PC-9 (cell line): ENCODE data around the gene RASAL2. TPM values are rescaled to one million over a fixed set of nuclear protein-coding genes. Genes with fewer than 3 reads are reported as not detected.

Source experiments
- BruUV-seq: library from RNA; stranded (reverse); fragments of 400-500 nt; replicated peaks from 2 replicates; lab custom pipeline; 2021; lab: Mats Ljungman, UMichigan
- CTCF ChIA-PET: fragments of 300-600 bp; sonication (Branson Sonifier 250); formaldehyde crosslinking; loops from one replicate; lab custom pipeline; 2022; ENCODE audit warnings: antibody characterized with exemption; lab: Charles Lee
- POLR2A ChIA-PET: fragments of 300-600 bp; sonication (Branson Sonifier 250); formaldehyde crosslinking; loops from one replicate; lab custom pipeline; 2022; ENCODE audit warnings: antibody characterized with exemption; ENCODE audit not compliant: unreplicated experiment; lab: Charles Lee
- DNase-seq, 2 experiments: peaks; one replicate each; pipeline versions ENCODE4 v3.0.0 to v3.0.0-alpha.2; 2015 to 2022; ENCODE audit warnings: mixed read lengths in 1 of 2
- H2AFZ ChIP-seq: fragments of 200-600 bp; sonication (generic); 2 replicates; pipeline ENCODE4 v1.8.1; 2017; ENCODE audit warnings: antibody characterized with exemption
- H3F3A ChIP-seq: fragments of 200-600 bp; sonication (generic); 2 replicates; pipeline ENCODE4 v1.8.1; 2017; ENCODE audit warnings: antibody characterized with exemption, mild to moderate bottlenecking, low read depth; ENCODE audit not compliant: insufficient read depth
- H3K27ac ChIP-seq: fragments of 200-600 bp; sonication (generic); 2 replicates; pipeline ENCODE4 v1.6.1; 2016; ENCODE audit warnings: mixed run types
- H3K27me3 ChIP-seq: fragments of 200-600 bp; sonication (generic); 2 replicates; pipeline ENCODE4 v1.6.1; 2016; ENCODE audit warnings: low read depth, mixed run types; ENCODE audit not compliant: insufficient read depth
- H3K36me3 ChIP-seq: fragments of 200-600 bp; sonication (generic); 2 replicates; pipeline ENCODE4 v1.6.1; 2016; ENCODE audit warnings: low read depth, mixed run types
- H3K4me1 ChIP-seq: fragments of 200-600 bp; sonication (generic); replicated peaks from 2 replicates; pipeline ENCODE4 v1.6.1; 2016; ENCODE audit warnings: mixed run types; ENCODE audit not compliant: insufficient read depth
- H3K4me2 ChIP-seq: fragments of 200-600 bp; sonication (generic); 2 replicates; pipeline ENCODE4 v1.6.1; 2017; ENCODE audit warnings: mixed run types
- H3K4me3 ChIP-seq: fragments of 200-600 bp; sonication (generic); 2 replicates; pipeline ENCODE4 v1.6.1; 2016; ENCODE audit warnings: mixed run types
- H3K79me2 ChIP-seq: fragments of 200-600 bp; sonication (generic); 2 replicates; pipeline ENCODE4 v1.6.1; 2017; ENCODE audit warnings: low read depth, mixed run types
- H3K9me2 ChIP-seq: fragments of 200-600 bp; sonication (generic); 2 replicates; pipeline ENCODE4 v1.8.1; 2017; ENCODE audit warnings: mild to moderate bottlenecking; ENCODE audit not compliant: insufficient read depth
- H3K9me3 ChIP-seq: fragments of 200-600 bp; sonication (generic); 2 replicates; pipeline ENCODE4 v1.8.1; 2016; ENCODE audit warnings: low read depth; ENCODE audit not compliant: insufficient read depth
- H4K20me1 ChIP-seq: fragments of 200-600 bp; sonication (generic); 2 replicates; pipeline ENCODE4 v1.8.1; 2017; ENCODE audit not compliant: insufficient read depth
- CTCF ChIP-seq: fragments of 200-600 bp; sonication (generic); conservative IDR thresholded peaks from 2 replicates; pipeline ENCODE4 v1.6.1; 2017; ENCODE audit warnings: mixed run types, antibody characterized with exemption, mild to moderate bottlenecking, moderate library complexity
- EZH2 ChIP-seq: fragments of 200-600 bp; sonication (generic); IDR thresholded peaks from 2 replicates; pipeline ENCODE4 v1.8.0; 2017; ENCODE audit warnings: antibody characterized with exemption, low read depth
- intact Hi-C: fragments of 100-400 bp; cut with micrococcal nuclease; formaldehyde crosslinking; loops from one replicate; pipeline ENCODE4 v1.10.0; 2022; ENCODE audit not compliant: unreplicated experiment
- total RNA-seq: library from RNA; stranded (reverse); gene quantifications from 2 replicates; pipeline ENCODE4 v1.2.3, GENCODE V29; 2021

The RASAL2 gene
- total RNA-seq, 1 experiment from 2014 or later = 54.1 TPM

GRCh38 chr1:178075333-178075732, 18.6 kb upstream of the RASAL2 start:
- Histone ChIP-seq H3K9me2 (no peaks in the 10 kb centered on the region), H3F3A (no peaks in the 10 kb centered on the region), H3K9me3 (no peaks in the 10 kb centered on the region), H3K4me1 (no peaks in the 10 kb centered on the region), H4K20me1 (no peaks in the 10 kb centered on the region), H2AFZ (no peak overlapping the region), H3K27me3 (no peaks in the 10 kb centered on the region), H3K4me3 (no peak overlapping the region), H3K36me3 (no peaks in the 10 kb centered on the region), H3K79me2 (no peaks in the 10 kb centered on the region), H3K27ac (no peak overlapping the region), H3K4me2 (no peak overlapping the region)
- no peak for TF ChIP-seq CTCF
- TF ChIP-seq EZH2 = no peak
- BruUV-seq = no TSS peak
- DNase-seq = no peak
- ChIA-PET CTCF (no interaction called here), POLR2A (no interaction called here)
- intact Hi-C loops = no loop called here

GRCh38 chr1:178076607-178077006, 17.3 kb upstream of the RASAL2 start:
- Histone ChIP-seq H3F3A (no peaks in the 10 kb centered on the region), H3K4me1 (no peaks in the 10 kb centered on the region), H3K27me3 (no peaks in the 10 kb centered on the region), H2AFZ (no peak overlapping the region), H3K27ac (no peak overlapping the region), H3K36me3 (no peaks in the 10 kb centered on the region), H3K79me2 (no peaks in the 10 kb centered on the region), H3K4me3 (no peak overlapping the region), H3K9me3 (no peaks in the 10 kb centered on the region), H3K4me2 (no peak overlapping the region), H4K20me1 (no peaks in the 10 kb centered on the region), H3K9me2 (no peaks in the 10 kb centered on the region)
- TF ChIP-seq CTCF = no peak
- no peak for TF ChIP-seq EZH2
- DNase-seq = no peak
- intact Hi-C loops = no loop called here
- POLR2A ChIA-PET = no interaction called here
- no TSS peak for BruUV-seq
- CTCF ChIA-PET = no interaction called here

DNA sequence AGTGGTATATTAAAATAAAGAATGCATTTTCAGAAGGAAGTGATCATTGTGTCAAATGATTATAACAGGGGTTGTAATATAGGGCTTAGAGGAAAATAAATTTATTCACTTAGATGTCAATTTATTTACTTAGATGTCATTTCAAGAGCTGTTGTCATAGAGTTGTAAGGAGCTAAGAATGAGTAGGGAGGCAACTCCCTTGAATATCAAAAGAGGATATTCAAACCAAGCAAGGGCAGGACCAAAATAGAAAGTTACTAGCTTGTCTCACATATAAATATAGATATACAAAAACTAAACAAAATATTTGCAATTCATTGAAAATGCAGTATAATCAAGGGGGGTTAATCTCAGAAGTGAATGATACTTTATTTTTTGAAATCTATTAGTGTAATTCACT, 16.0 kb upstream of the RASAL2 start:
- H3K36me3 ChIP-seq = no peaks in the 10 kb centered on the region
- H3K9me3 ChIP-seq = no peaks in the 10 kb centered on the region
- CTCF ChIA-PET = no interaction called here
- no peak overlapping the region for H3K27ac ChIP-seq
- H3K4me1 ChIP-seq = no peaks in the 10 kb centered on the region
- no peaks in the 10 kb centered on the region for H4K20me1 ChIP-seq
- intact Hi-C loops = no loop called here
- H3K4me2 ChIP-seq = no peak overlapping the region
- H3K79me2 ChIP-seq = no peaks in the 10 kb centered on the region
- H3K27me3 ChIP-seq = no peaks in the 10 kb centered on the region
- no peaks in the 10 kb centered on the region for H3F3A ChIP-seq
- BruUV-seq = no TSS peak
- TF ChIP-seq EZH2 = no peak
- no peak overlapping the region for H3K4me3 ChIP-seq
- POLR2A ChIA-PET = no interaction called here
- no peak overlapping the region for H2AFZ ChIP-seq
- H3K9me2 ChIP-seq = no peaks in the 10 kb centered on the region
- DNase-seq = no peak

DNA sequence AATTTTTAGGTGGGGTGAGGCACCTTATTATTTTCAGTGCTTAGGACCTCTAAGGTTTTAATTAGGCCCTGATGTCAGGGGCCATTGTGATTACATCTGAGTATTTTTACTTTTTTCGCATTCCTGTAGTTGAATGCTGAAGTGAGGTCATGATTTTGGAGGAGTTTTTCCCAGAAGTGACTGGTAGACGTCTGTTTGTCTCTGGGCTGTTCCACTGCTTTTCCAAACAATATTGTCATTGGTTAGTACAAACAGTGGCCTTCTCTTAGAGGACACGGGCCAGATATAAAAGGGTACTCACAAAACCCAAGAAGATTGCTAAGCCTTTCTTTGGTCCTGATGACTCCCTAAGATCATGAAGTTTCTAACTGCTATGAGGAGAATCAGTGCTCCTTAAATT, 7.6 kb upstream of the RASAL2 start:
- DNase-seq = no peak
- Histone ChIP-seq H3K9me2 (no peaks in the 10 kb centered on the region), H3K27me3 (no peaks in the 10 kb centered on the region), H3K4me3 (no peak overlapping the region), H2AFZ (no peak overlapping the region), H3K4me2 (no peak overlapping the region), H3K36me3 (no peaks in the 10 kb centered on the region), H3K79me2 (0 out of 2 replicates have a peak, but pooled peaks cover 7% of the 10 kb centered on the region), H3K4me1 (peaks cover under 1% of the 10 kb centered on the region; the same call in 1 of the 2 replicates), H3K27ac (no peak overlapping the region), H4K20me1 (no peaks in the 10 kb centered on the region), H3K9me3 (no peaks in the 10 kb centered on the region), H3F3A (0 out of 2 replicates have a peak, but pooled peaks cover under 1% of the 10 kb centered on the region)
- ChIA-PET POLR2A (interaction anchor here (0.5 to 0.6 kb wide), 2 partner anchors 36 to 298 kb away, joined by 4 to 9 read pairs; no protein-coding TSS in a partner anchor), CTCF (no interaction called here)
- intact Hi-C loops = no loop called here
- TF ChIP-seq CTCF = no peak
- TF ChIP-seq EZH2 = no peak
- BruUV-seq = no TSS peak
